ENCODE data around the gene C2CD4C. TPM values are rescaled to one million over a fixed set of nuclear protein-coding genes. Genes with fewer than 3 reads are reported as not detected.

The C2CD4C gene
- total and polyA plus RNA-seq, 12 donors = 0.17 to 3.2 (median 1.2) TPM; not detected in 1

DNA sequence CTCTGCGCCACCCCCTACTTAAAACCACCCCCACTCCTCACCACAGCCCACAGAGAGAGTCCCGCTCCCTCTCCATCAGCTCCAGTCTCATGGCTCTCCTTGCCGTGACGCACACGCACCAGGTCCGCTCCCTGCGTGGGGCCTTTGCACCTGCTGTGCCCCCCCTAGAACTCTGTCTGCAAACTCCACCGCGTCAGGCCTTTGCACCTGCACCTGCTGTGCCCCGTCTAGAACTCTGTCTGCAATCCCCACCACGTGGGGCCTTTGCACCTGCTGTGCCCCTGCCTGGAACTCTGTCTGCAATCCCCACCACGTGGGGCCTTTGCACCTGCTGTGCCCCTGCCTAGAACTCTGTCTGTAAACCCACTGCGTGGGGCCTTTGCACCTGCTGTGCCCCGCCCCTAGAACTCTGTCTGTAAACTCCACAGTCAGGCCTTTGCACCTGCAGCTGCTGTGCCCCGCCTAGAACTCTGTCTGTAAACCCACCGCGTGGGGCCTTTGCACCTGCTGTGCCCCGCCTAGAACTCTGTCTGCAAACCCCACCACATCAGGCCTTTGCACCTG, 47.7 kb upstream of the C2CD4C start:
- TF ChIP-seq, protein P1, sequence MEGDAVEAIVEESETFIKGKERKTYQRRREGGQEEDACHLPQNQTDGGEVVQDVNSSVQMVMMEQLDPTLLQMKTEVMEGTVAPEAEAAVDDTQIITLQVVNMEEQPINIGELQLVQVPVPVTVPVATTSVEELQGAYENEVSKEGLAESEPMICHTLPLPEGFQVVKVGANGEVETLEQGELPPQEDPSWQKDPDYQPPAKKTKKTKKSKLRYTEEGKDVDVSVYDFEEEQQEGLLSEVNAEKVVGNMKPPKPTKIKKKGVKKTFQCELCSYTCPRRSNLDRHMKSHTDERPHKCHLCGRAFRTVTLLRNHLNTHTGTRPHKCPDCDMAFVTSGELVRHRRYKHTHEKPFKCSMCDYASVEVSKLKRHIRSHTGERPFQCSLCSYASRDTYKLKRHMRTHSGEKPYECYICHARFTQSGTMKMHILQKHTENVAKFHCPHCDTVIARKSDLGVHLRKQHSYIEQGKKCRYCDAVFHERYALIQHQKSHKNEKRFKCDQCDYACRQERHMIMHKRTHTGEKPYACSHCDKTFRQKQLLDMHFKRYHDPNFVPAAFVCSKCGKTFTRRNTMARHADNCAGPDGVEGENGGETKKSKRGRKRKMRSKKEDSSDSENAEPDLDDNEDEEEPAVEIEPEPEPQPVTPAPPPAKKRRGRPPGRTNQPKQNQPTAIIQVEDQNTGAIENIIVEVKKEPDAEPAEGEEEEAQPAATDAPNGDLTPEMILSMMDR (IDR thresholded peaks at IDR 0.05) = no peak
- no peak for TF ChIP-seq POLR2A (IDR thresholded peaks at IDR 0.05)
- 85 to 89% (median 87%) methylated on average over 17 to 18 of the region's 18 CpGs for WGBS, 4 donors
- Histone ChIP-seq H3K27me3 (no peaks in the 10 kb centered on the region), H3K27ac (no peak overlapping the region), H3K36me3 (replicated peaks in 1 of 2) (no peaks in the 10 kb centered on the region), H3K9me3 (replicated peaks in 1 of 3) (no peaks in the 10 kb centered on the region), H3K4me3 (no peak overlapping the region), H3K4me1 (replicated peaks in 1 of 2) (peaks cover 7 to 8% of the 10 kb centered on the region in 2 donors)
- no peak for DNase-seq
- intact Hi-C loops (cut with DNase I) = no loop called here

DNA sequence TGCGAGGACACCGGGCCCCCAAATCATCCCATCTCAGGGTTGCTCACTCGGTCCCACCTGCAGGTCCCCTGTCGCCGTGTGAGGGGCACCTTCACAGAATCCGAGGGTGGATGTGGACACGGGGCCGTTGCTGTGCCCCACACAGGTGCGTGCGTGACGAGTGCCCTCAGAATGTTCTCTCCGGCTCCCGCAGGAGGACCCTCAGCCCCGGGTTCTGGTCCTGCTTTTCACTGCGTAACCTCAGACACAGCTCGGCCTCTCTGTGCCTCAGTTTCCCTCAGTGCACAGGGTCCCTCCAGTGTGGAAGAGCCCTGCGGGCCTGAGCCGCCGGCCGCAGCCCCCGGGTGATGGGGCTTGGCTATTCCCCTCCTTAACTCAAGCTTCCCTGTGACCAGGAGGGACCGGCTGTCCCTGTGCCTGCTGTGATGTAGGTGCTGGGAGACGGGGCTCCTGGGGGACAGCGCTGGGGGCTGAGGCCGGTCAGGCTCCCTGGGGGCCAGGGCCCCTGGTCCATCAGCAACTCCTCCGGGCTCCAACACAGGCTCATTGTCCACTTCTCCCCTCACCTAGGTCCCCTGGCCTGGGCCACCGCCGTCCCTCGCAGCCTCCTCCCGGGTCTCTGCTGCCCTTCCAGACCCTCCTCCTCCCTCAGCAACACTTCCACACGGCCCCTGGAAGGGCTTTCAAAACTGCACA, 47.1 kb upstream of the C2CD4C start:
- WGBS, 4 donors = 90 to 92% (median 91%) methylated on average over 21 to 31 of the region's 31 CpGs
- Histone ChIP-seq H3K27me3 (no peaks in the 10 kb centered on the region), H3K36me3 (replicated peaks in 1 of 2) (no peaks in the 10 kb centered on the region), H3K27ac (no peak overlapping the region), H3K9me3 (replicated peaks in 1 of 3) (no peaks in the 10 kb centered on the region), H3K4me1 (replicated peaks in 1 of 2) (peaks cover under 1 to 1% of the 10 kb centered on the region in 2 donors), H3K4me3 (no peak overlapping the region)
- intact Hi-C loops (cut with DNase I) = no loop called here
- DNase-seq = no peak
- TF ChIP-seq POLR2A (IDR thresholded peaks at IDR 0.05) = no peak
- TF ChIP-seq, protein P1 (IDR thresholded peaks at IDR 0.05) = no peak

GRCh38 chr19:455031-455705, 46.2 kb upstream of the C2CD4C start:
- intact Hi-C loops (cut with DNase I) = no loop called here
- Histone ChIP-seq H3K27me3 (no peaks in the 10 kb centered on the region), H3K36me3 (replicated peaks in 1 of 2) (no peaks in the 10 kb centered on the region), H3K27ac (no peak overlapping the region), H3K4me3 (no peak overlapping the region), H3K4me1 (replicated peaks in 1 of 2) (no peaks in the 10 kb centered on the region), H3K9me3 (replicated peaks in 1 of 3) (no peaks in the 10 kb centered on the region)
- DNase-seq = no peak
- 92 to 96% (median 94%) methylated on average over 21 to 39 of the region's 39 CpGs for WGBS, 4 donors
- no peak for TF ChIP-seq POLR2A (IDR thresholded peaks at IDR 0.05)
- TF ChIP-seq, protein P1 (IDR thresholded peaks at IDR 0.05) = no peak

DNA sequence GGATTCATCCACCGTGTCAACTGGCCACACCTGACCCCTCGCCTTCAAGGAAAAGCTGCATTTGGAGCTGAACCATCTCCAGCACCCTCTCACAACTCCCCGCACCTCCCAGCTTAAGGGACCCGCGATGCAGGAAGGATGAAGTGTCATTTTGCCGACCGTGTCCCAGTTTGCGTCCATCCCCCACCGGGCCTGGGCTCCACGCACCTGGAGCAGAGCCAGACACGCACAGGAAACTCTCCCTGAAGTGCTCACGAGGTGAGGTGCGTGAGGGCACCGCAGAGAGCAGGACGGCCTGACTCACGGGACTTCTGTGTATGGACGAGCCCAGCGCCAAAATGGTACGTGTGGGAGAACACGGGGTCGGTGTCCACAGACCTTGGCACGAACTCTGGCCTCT, 44.7 kb upstream of the C2CD4C start:
- Histone ChIP-seq H3K27me3 (no peaks in the 10 kb centered on the region), H3K27ac (no peak overlapping the region), H3K4me1 (replicated peaks in 1 of 2) (no peaks in the 10 kb centered on the region), H3K36me3 (replicated peaks in 1 of 2) (no peaks in the 10 kb centered on the region), H3K9me3 (replicated peaks in 1 of 3) (no peaks in the 10 kb centered on the region), H3K4me3 (no peak overlapping the region)
- WGBS, 4 donors = 91 to 92% (median 91%) methylated on average over 19 to 22 of the region's 22 CpGs
- DNase-seq = no peak
- TF ChIP-seq, protein P1 (IDR thresholded peaks at IDR 0.05) = no peak
- TF ChIP-seq POLR2A (IDR thresholded peaks at IDR 0.05) = no peak
- intact Hi-C loops (cut with DNase I) = no loop called here

All from adrenal gland (tissue), 12 donors.